Measurements from ENCODE around the gene ANGPTL4. TPM values are rescaled to one million over a fixed set of nuclear protein-coding genes. Genes with fewer than 3 reads are reported as not detected.
"Not testable (repeated sequence)": the region's sequence is repeated elsewhere in the genome, so short reads cannot be mapped to it uniquely, and the experiment has no call there.

Gene ANGPTL4
- total and polyA plus RNA-seq, 7 experiments from 2014 or later: 1.1 TPM; not detected in 6

GRCh38 chr19:8401981-8402411 lies 38.0 kb downstream of the ANGPTL4 start:
- Mint-ChIP-seq H3K4me1 (peaks cover 5 to 12% (median 6%) of the 10 kb centered on the region in 7 donors), H3K36me3 (peaks cover 0 to 12% (median 1%) of the 10 kb centered on the region in 5 donors), H3K4me3 (no peak overlapping the region), H3K27ac (peak overlapping the region in 1 of 9 donors; percentile 68), H3K27me3 (no peaks in the 10 kb centered on the region), H3K9me3 (peaks cover 0 to 2% (median 0%) of the 10 kb centered on the region in 11 donors)
- no peaks in the 10 kb centered on the region for H3K27me3 ChIP-seq (ENCODE audit: control insufficient read depth in 2 of 2, insufficient read depth in 2 of 2, low read length in 2 of 2)
- peaks cover 0 to 2% of the 10 kb centered on the region in 2 donors for H3K4me1 ChIP-seq (ENCODE audit: control insufficient read depth in 2 of 2, insufficient read depth in 2 of 2, low read length in 2 of 2)
- ChIA-PET POLR2A (no interaction called here), CTCF (no interaction called here)
- no peak for ATAC-seq
- peaks cover 0 to 62% (median 10%) of the 10 kb centered on the region in 3 experiments for H3K36me3 ChIP-seq (ENCODE audit: control insufficient read depth in 2 of 3, insufficient read depth in 3 of 3, low read length in 3 of 3)
- H3K4me3 ChIP-seq (ENCODE audit: low read length): no peak overlapping the region
- H3K27ac ChIP-seq (ENCODE audit: low read depth, low read length): no peak overlapping the region
- no peak for DNase-seq
- H3K9me3 ChIP-seq (ENCODE audit: control insufficient read depth in 2 of 3, low read length in 3 of 3): no peaks in the 10 kb centered on the region
- intact Hi-C loops (cut with micrococcal nuclease): no loop called here

- POLR2A ChIA-PET: no interaction called here
- Histone ChIP-seq H3K27ac (ENCODE audit: low read depth, low read length) (no peak overlapping the region), H3K4me1 (ENCODE audit: control insufficient read depth in 2 of 2, insufficient read depth in 2 of 2, low read length in 2 of 2) (no peaks in the 10 kb centered on the region), H3K4me3 (ENCODE audit: low read length) (no peak overlapping the region), H3K27me3 (ENCODE audit: control insufficient read depth in 2 of 2, insufficient read depth in 2 of 2, low read length in 2 of 2) (no peaks in the 10 kb centered on the region), H3K36me3 (ENCODE audit: control insufficient read depth in 2 of 3, insufficient read depth in 3 of 3, low read length in 3 of 3) (peaks cover 0 to 56% (median 10%) of the 10 kb centered on the region in 3 experiments), H3K9me3 (ENCODE audit: control insufficient read depth in 2 of 3, low read length in 3 of 3) (no peaks in the 10 kb centered on the region)
- Mint-ChIP-seq H3K36me3 (peaks cover 0 to 12% (median 0%) of the 10 kb centered on the region in 5 donors), H3K4me1 (peaks cover 0 to 10% (median 0%) of the 10 kb centered on the region in 7 donors), H3K27ac (no peak overlapping the region), H3K9me3 (peaks cover 0 to 2% (median 0%) of the 10 kb centered on the region in 11 donors), H3K27me3 (no peaks in the 10 kb centered on the region), H3K4me3 (no peak overlapping the region)
- DNase-seq (no peak), ATAC-seq (no peak)
- CTCF ChIA-PET: no interaction called here
- intact Hi-C loops (cut with micrococcal nuclease): no loop called here
Observed at GRCh38 chr19:8403098-8403819, 39.3 kb downstream of the ANGPTL4 start.

GRCh38 chr19:8403820-8404109 lies 39.8 kb downstream of the ANGPTL4 start:
- ChIA-PET POLR2A (no interaction called here), CTCF (no interaction called here)
- Histone ChIP-seq H3K27me3 (ENCODE audit: control insufficient read depth in 2 of 2, insufficient read depth in 2 of 2, low read length in 2 of 2) (no peaks in the 10 kb centered on the region), H3K36me3 (ENCODE audit: control insufficient read depth in 2 of 3, insufficient read depth in 3 of 3, low read length in 3 of 3) (peaks cover 0 to 52% (median 10%) of the 10 kb centered on the region in 3 experiments), H3K4me3 (ENCODE audit: low read length) (no peak overlapping the region), H3K4me1 (ENCODE audit: control insufficient read depth in 2 of 2, insufficient read depth in 2 of 2, low read length in 2 of 2) (no peaks in the 10 kb centered on the region), H3K27ac (ENCODE audit: low read depth, low read length) (no peak overlapping the region), H3K9me3 (ENCODE audit: control insufficient read depth in 2 of 3, low read length in 3 of 3) (no peaks in the 10 kb centered on the region)
- Mint-ChIP-seq H3K36me3 (peaks cover 0 to 12% (median 0%) of the 10 kb centered on the region in 5 donors), H3K27me3 (no peaks in the 10 kb centered on the region), H3K4me3 (no peak overlapping the region), H3K4me1 (peaks cover 0 to 10% (median 0%) of the 10 kb centered on the region in 7 donors), H3K27ac (no peak overlapping the region), H3K9me3 (peaks cover 0 to 2% (median 0%) of the 10 kb centered on the region in 11 donors)
- ATAC-seq (no peak), DNase-seq (no peak)
- intact Hi-C loops (cut with micrococcal nuclease): no loop called here

GRCh38 chr19:8404391-8405151 lies 40.6 kb downstream of the ANGPTL4 start:
- Histone ChIP-seq H3K4me3 (ENCODE audit: low read length) (no peak overlapping the region), H3K27me3 (ENCODE audit: control insufficient read depth in 2 of 2, insufficient read depth in 2 of 2, low read length in 2 of 2) (no peaks in the 10 kb centered on the region), H3K4me1 (ENCODE audit: control insufficient read depth in 2 of 2, insufficient read depth in 2 of 2, low read length in 2 of 2) (no peaks in the 10 kb centered on the region), H3K9me3 (ENCODE audit: control insufficient read depth in 2 of 3, low read length in 3 of 3) (no peaks in the 10 kb centered on the region), H3K36me3 (ENCODE audit: control insufficient read depth in 2 of 3, insufficient read depth in 3 of 3, low read length in 3 of 3) (peaks cover 0 to 48% (median 10%) of the 10 kb centered on the region in 3 experiments), H3K27ac (ENCODE audit: low read depth, low read length) (no peak overlapping the region)
- Mint-ChIP-seq H3K9me3 (peaks cover 0 to 2% (median 0%) of the 10 kb centered on the region in 11 donors), H3K27me3 (no peaks in the 10 kb centered on the region), H3K36me3 (peaks cover 0 to 12% (median 0%) of the 10 kb centered on the region in 5 donors), H3K4me1 (peaks cover 0 to 10% (median 0%) of the 10 kb centered on the region in 7 donors), H3K27ac (peak overlapping the region in 1 of 9 donors; percentile 9), H3K4me3 (no peak overlapping the region)
- DNase-seq (no peak), ATAC-seq (no peak)
- CTCF ChIA-PET: interaction anchor here (1.2 kb wide), 2 partner anchors 83 to 174 kb away, joined by 3 to 4 read pairs; no protein-coding TSS in a partner anchor
- POLR2A ChIA-PET: interaction anchor here (0.6 kb wide), 1 partner anchor 166 kb away, joined by 4 read pairs; no protein-coding TSS in a partner anchor
- intact Hi-C loops (cut with micrococcal nuclease): no loop called here

- not testable (repeated sequence) for H3K4me1 ChIP-seq (ENCODE audit: control insufficient read depth in 2 of 2, insufficient read depth in 2 of 2, low read length in 2 of 2); H3K36me3 Mint-ChIP-seq; H3K27me3 ChIP-seq (ENCODE audit: control insufficient read depth in 2 of 2, insufficient read depth in 2 of 2, low read length in 2 of 2); ATAC-seq; H3K9me3 Mint-ChIP-seq; H3K27me3 Mint-ChIP-seq; H3K36me3 ChIP-seq (ENCODE audit: control insufficient read depth in 2 of 3, insufficient read depth in 3 of 3, low read length in 3 of 3); H3K27ac ChIP-seq (ENCODE audit: low read depth, low read length); H3K4me3 ChIP-seq (ENCODE audit: low read length); H3K9me3 ChIP-seq (ENCODE audit: control insufficient read depth in 2 of 3, low read length in 3 of 3); DNase-seq; H3K4me3 Mint-ChIP-seq
- ChIA-PET CTCF (interaction anchor here (0.7 to 1.1 kb wide), 2 partner anchors 20 to 58 kb away, joined by 3 to 4 read pairs; no protein-coding TSS in a partner anchor), POLR2A (interaction anchor here (0.6 to 4.7 kb wide), 4 partner anchors 17 to 183 kb away, joined by 3 to 23 read pairs (median 6); no protein-coding TSS in a partner anchor)
- intact Hi-C loops (cut with micrococcal nuclease): loop anchor here in 1 of 2 donors (5.0 kb wide), 1 partner anchor 68 kb away; the partner anchor contains the start of gene KANK3
- H3K27ac Mint-ChIP-seq: peak overlapping the region in 1 of 9 donors; percentile 25
- H3K4me1 Mint-ChIP-seq: peaks cover 0 to 15% (median 13%) of the 10 kb centered on the region in 7 donors
Observed at GRCh38 chr19:8410718-8411117, 46.8 kb downstream of the ANGPTL4 start.

- Histone ChIP-seq H3K27me3 (ENCODE audit: control insufficient read depth in 2 of 2, insufficient read depth in 2 of 2, low read length in 2 of 2) (no peaks in the 10 kb centered on the region), H3K4me3 (ENCODE audit: low read length) (peak within 1 kb of the TSS; percentile 72), H3K27ac (ENCODE audit: low read depth, low read length) (peak within 1 kb of the TSS; percentile 76), H3K4me1 (ENCODE audit: control insufficient read depth in 2 of 2, insufficient read depth in 2 of 2, low read length in 2 of 2) (peaks cover 0 to 6% of the 10 kb centered on the region in 2 donors), H3K36me3 (ENCODE audit: control insufficient read depth in 2 of 3, insufficient read depth in 3 of 3, low read length in 3 of 3) (no peaks in the 10 kb centered on the region), H3K9me3 (ENCODE audit: control insufficient read depth in 2 of 3, low read length in 3 of 3) (no peaks in the 10 kb centered on the region)
- Mint-ChIP-seq H3K27ac (peak within 1 kb of the TSS in 6 of 9 donors; percentile 11 to 84 (median 34)), H3K4me1 (peaks cover 0 to 15% (median 13%) of the 10 kb centered on the region in 7 donors), H3K27me3 (no peaks in the 10 kb centered on the region), H3K9me3 (no peaks in the 10 kb centered on the region), H3K36me3 (no peaks in the 10 kb centered on the region), H3K4me3 (peak within 1 kb of the TSS; percentile 58 to 85 (median 71))
- intact Hi-C loops (cut with micrococcal nuclease): loop anchor here (1.0 to 5.0 kb wide), 8 partner anchors 23 to 229 kb away; partner anchors contain the start of genes HNRNPM (in 2 of the 2), RAB11B (in 2 of the 2) and KANK3 (in 1 of the 2)
- ChIA-PET POLR2A (interaction anchor here (0.6 to 4.7 kb wide), 7 partner anchors 15 to 167 kb away, joined by 3 to 32 read pairs (median 5); partner anchors contain the start of genes HNRNPM, RAB11B and ZNF414), CTCF (interaction anchor here (0.6 to 4.6 kb wide), 15 partner anchors 14 to 229 kb away, joined by 3 to 30 read pairs (median 4); partner anchors contain the start of genes HNRNPM, NFILZ and ZNF414)
- peak; percentile 100 for ATAC-seq
- peak; percentile 91 to 96 (median 93) for DNase-seq
Observed at GRCh38 chr19:8412783-8413628, 49.1 kb downstream of the ANGPTL4 start, which contains the start of gene MARCHF2. Gene MARCHF2 (plus strand): TSS chr19:8413305. CDS start chr19:8421841, 8,536 bp downstream.

Data from naive thymus-derived CD4-positive, alpha-beta T cell (primary cell).